GM20431 (cell line): Measurements from ENCODE around the gene SERGEF.

ENCODE experiments used
- in situ Hi-C: fragments of 300-500 bp; cut with MseI, MboI; formaldehyde crosslinking; loops from one replicate; pipeline ENCODE4 v1.15.0; 2020; ENCODE audit warnings: low sequenced_read_pairs; ENCODE audit not compliant: unreplicated experiment

SERGEF gene

GRCh38 chr11:17744151-17744940 is 268.5 kb downstream of the SERGEF start:
- in situ Hi-C loops, result no loop called here

- in situ Hi-C loops, result no loop called here
Observed at GRCh38 chr11:17743808-17744119, 269.1 kb downstream of the SERGEF start.

GRCh38 chr11:17743026-17743807 is 269.6 kb downstream of the SERGEF start:
- in situ Hi-C loops, result no loop called here

- in situ Hi-C loops, result no loop called here
Observed at GRCh38 chr11:17742019-17742418, 270.8 kb downstream of the SERGEF start.

GRCh38 chr11:17741487-17741886 is 271.4 kb downstream of the SERGEF start:
- in situ Hi-C loops, result no loop called here

- in situ Hi-C loops, result no loop called here
Observed at GRCh38 chr11:17740649-17741235, 272.1 kb downstream of the SERGEF start.

- in situ Hi-C loops, result no loop called here
Observed at GRCh38 chr11:17739945-17740338, 272.9 kb downstream of the SERGEF start.

- in situ Hi-C loops, result no loop called here
Observed at GRCh38 chr11:17738151-17738973, 274.5 kb downstream of the SERGEF start.
